ENCODE results near the gene LHX1. TPM values are rescaled to one million over a fixed set of nuclear protein-coding genes. Genes with fewer than 3 reads are reported as not detected.
A peak's percentile ranks its signal among the peaks of the same experiment; 100 is the strongest.

LHX1 gene
- polyA plus RNA-seq, 1 donor (not counting 4 experiments of a cell fraction or from before 2014, with no cell fraction given) = 0.35 TPM

- Histone ChIP-seq H3K4me1 (ENCODE audit: control insufficient read depth, extremely low read depth, insufficient read depth, low read length) (peaks cover 11% of the 10 kb centered on the region), H2AFZ (ENCODE audit: control insufficient read depth, low read length) (no peak overlapping the region), H3K27me3 (ENCODE audit: control insufficient read depth, extremely low read depth, insufficient read depth, low read length) (peaks cover 80% of the 10 kb centered on the region), H4K20me1 (ENCODE audit: control insufficient read depth, extremely low read depth, insufficient read depth, low read length) (no peaks in the 10 kb centered on the region), H3K9ac (ENCODE audit: control insufficient read depth, extremely low read depth, insufficient read depth, low read length) (no peak overlapping the region), H3K79me2 (ENCODE audit: control insufficient read depth, insufficient read depth, low read length) (peaks cover 7% of the 10 kb centered on the region), H3K9me3 (ENCODE audit: control insufficient read depth, low read depth, low read length) (no peaks in the 10 kb centered on the region), H3K36me3 (ENCODE audit: control insufficient read depth in 2 of 2, extremely low read depth in 1 of 2, insufficient read depth in 2 of 2, low read length in 2 of 2) (no peaks in the 10 kb centered on the region), H3K27ac (ENCODE audit: control insufficient read depth, insufficient read depth, low read length) (no peak overlapping the region), H3K4me3 (ENCODE audit: control insufficient read depth in 2 of 3, extremely low read depth in 1 of 3, insufficient read depth in 2 of 3, low read depth in 1 of 3, low read length in 3 of 3) (no peak overlapping the region), H3K9me1 (ENCODE audit: control insufficient read depth, extremely low read depth, insufficient read depth, low read length) (no peaks in the 10 kb centered on the region), H3K4me2 (ENCODE audit: control insufficient read depth, extremely low read depth, insufficient read depth, low read depth, low read length) (no peak overlapping the region)
- dilution Hi-C loops (cut with MboI; ENCODE audit: extremely low pct_ligation_motif_present, low sequenced_read_pairs) = no loop called here
- DNase-seq (ENCODE audit: low read depth, low spot score) = no peak
- no peak for FAIRE-seq
- TF ChIP-seq EZH2 (IDR thresholded peaks at IDR 0.05; ENCODE audit: low read length) (peak; percentile 31), CTCF (optimal IDR thresholded peaks at IDR 0.05 in 1 of 3, IDR thresholded peaks at IDR 0.05 in 1 of 3, conservative IDR thresholded peaks at IDR 0.05 in 1 of 3; ENCODE audit: extremely low read depth in 1 of 3, insufficient read depth in 2 of 3, low read length in 3 of 3) (no peak)
These were observed 7.3 kb downstream of the LHX1 start for GRCh38 chr17:36944553-36944952.

- FAIRE-seq (no peak), DNase-seq (ENCODE audit: low read depth, low spot score) (no peak)
- no peaks in the 10 kb centered on the region for H3K36me3 ChIP-seq (ENCODE audit: control insufficient read depth in 2 of 2, extremely low read depth in 1 of 2, insufficient read depth in 2 of 2, low read length in 2 of 2)
- no peak overlapping the region for H3K27ac ChIP-seq (ENCODE audit: control insufficient read depth, insufficient read depth, low read length)
- no peak overlapping the region for H3K4me3 ChIP-seq (ENCODE audit: control insufficient read depth in 2 of 3, extremely low read depth in 1 of 3, insufficient read depth in 2 of 3, low read depth in 1 of 3, low read length in 3 of 3)
- H2AFZ ChIP-seq (ENCODE audit: control insufficient read depth, low read length) = no peak overlapping the region
- H3K4me1 ChIP-seq (ENCODE audit: control insufficient read depth, extremely low read depth, insufficient read depth, low read length) = peaks cover 16% of the 10 kb centered on the region
- H3K27me3 ChIP-seq (ENCODE audit: control insufficient read depth, extremely low read depth, insufficient read depth, low read length) = peaks cover 75% of the 10 kb centered on the region
- no peak overlapping the region for H3K9ac ChIP-seq (ENCODE audit: control insufficient read depth, extremely low read depth, insufficient read depth, low read length)
- TF ChIP-seq EZH2 (IDR thresholded peaks at IDR 0.05; ENCODE audit: low read length) (no peak), CTCF (optimal IDR thresholded peaks at IDR 0.05 in 1 of 3, IDR thresholded peaks at IDR 0.05 in 1 of 3, conservative IDR thresholded peaks at IDR 0.05 in 1 of 3; ENCODE audit: extremely low read depth in 1 of 3, insufficient read depth in 2 of 3, low read length in 3 of 3) (no peak)
- H3K9me3 ChIP-seq (ENCODE audit: control insufficient read depth, low read depth, low read length) = no peaks in the 10 kb centered on the region
- peaks cover 13% of the 10 kb centered on the region for H3K79me2 ChIP-seq (ENCODE audit: control insufficient read depth, insufficient read depth, low read length)
- no peaks in the 10 kb centered on the region for H4K20me1 ChIP-seq (ENCODE audit: control insufficient read depth, extremely low read depth, insufficient read depth, low read length)
- H3K9me1 ChIP-seq (ENCODE audit: control insufficient read depth, extremely low read depth, insufficient read depth, low read length) = no peaks in the 10 kb centered on the region
- no peak overlapping the region for H3K4me2 ChIP-seq (ENCODE audit: control insufficient read depth, extremely low read depth, insufficient read depth, low read depth, low read length)
- dilution Hi-C loops (cut with MboI; ENCODE audit: extremely low pct_ligation_motif_present, low sequenced_read_pairs) = no loop called here
These were observed 7.9 kb downstream of the LHX1 start for GRCh38 chr17:36945140-36945539.
